H9 (cell line): Measurements from ENCODE around the gene C3. TPM values are rescaled to one million over a fixed set of nuclear protein-coding genes. Genes with fewer than 3 reads are reported as not detected.

Experiments
- DNase-seq: peaks from one replicate; pipeline ENCODE4 v3.0.0-alpha.2; 2017
- H2AFZ ChIP-seq: one replicate; pipeline ENCODE4 v1.6.1; 2013; ENCODE audit warnings: mild to moderate bottlenecking, low read length, control low read depth, moderate library complexity
- H2AK5ac ChIP-seq: 2 replicates; pipeline ENCODE4 v1.6.1; 2013; ENCODE audit warnings: low read length, control low read depth, mixed read lengths; ENCODE audit not compliant: insufficient read length
- H2BK120ac ChIP-seq: one replicate; pipeline ENCODE4 v1.6.1; 2013; ENCODE audit warnings: low read depth, mild to moderate bottlenecking, low read length, control low read depth, inconsistent platforms; ENCODE audit not compliant: poor library complexity, severe bottlenecking
- H2BK12ac ChIP-seq: 2 replicates; pipeline ENCODE4 v1.6.1; 2013; ENCODE audit warnings: low read length, control low read depth, mixed read lengths, low read depth; ENCODE audit not compliant: insufficient read length
- H2BK15ac ChIP-seq: 2 replicates; pipeline ENCODE4 v1.6.1; 2013; ENCODE audit warnings: low read depth, low read length, control low read depth
- H2BK20ac ChIP-seq: one replicate; pipeline ENCODE4 v1.6.1; 2013; ENCODE audit warnings: low read depth, mild to moderate bottlenecking, low read length, control low read depth, inconsistent platforms; ENCODE audit not compliant: poor library complexity, severe bottlenecking
- H2BK5ac ChIP-seq: 2 replicates; pipeline ENCODE4 v1.6.1; 2013; ENCODE audit warnings: low read length, control low read depth, mixed read lengths; ENCODE audit not compliant: insufficient read length
- H3K14ac ChIP-seq: 2 replicates; pipeline ENCODE4 v1.6.1; 2013; ENCODE audit warnings: low read length, control low read depth; ENCODE audit not compliant: insufficient read depth
- H3K18ac ChIP-seq: 2 replicates; pipeline ENCODE4 v1.6.1; 2013; ENCODE audit warnings: low read depth, mild to moderate bottlenecking, mixed read lengths, low read length, control low read depth; ENCODE audit not compliant: insufficient read length
- H3K23ac ChIP-seq: 2 replicates; pipeline ENCODE4 v1.6.1; 2013; ENCODE audit warnings: low read length, control low read depth, mixed read lengths, low read depth; ENCODE audit not compliant: insufficient read length
- H3K23me2 ChIP-seq: 2 replicates; pipeline ENCODE4 v1.6.1; 2013; ENCODE audit warnings: low read depth, mild to moderate bottlenecking, mixed read lengths, low read length, control low read depth; ENCODE audit not compliant: insufficient read length, poor library complexity, severe bottlenecking
- H3K27ac ChIP-seq: 2 replicates; pipeline ENCODE4 v1.5.1; 2013; ENCODE audit warnings: low read length, control low read depth, mixed read lengths, low read depth; ENCODE audit not compliant: insufficient read length
- H3K27me3 ChIP-seq: 2 replicates; pipeline ENCODE4 v1.6.1; 2013; ENCODE audit warnings: low read length, control low read depth, inconsistent platforms; ENCODE audit not compliant: insufficient read depth
- H3K4ac ChIP-seq: 2 replicates; pipeline ENCODE4 v1.6.1; 2013; ENCODE audit warnings: low read depth, mild to moderate bottlenecking, control low read depth, inconsistent platforms, low read length, moderate library complexity
- H3K4me1 ChIP-seq: 2 replicates; pipeline ENCODE4 v1.6.1; 2013; ENCODE audit warnings: low read length, control low read depth, inconsistent platforms; ENCODE audit not compliant: insufficient read depth
- H3K4me2 ChIP-seq: 2 replicates; pipeline ENCODE4 v1.6.1; 2013; ENCODE audit warnings: low read length, control low read depth, mixed read lengths; ENCODE audit not compliant: insufficient read length, insufficient read depth
- H3K56ac ChIP-seq: 2 replicates; pipeline ENCODE4 v1.6.1; 2013; ENCODE audit warnings: low read depth, mild to moderate bottlenecking, mixed read lengths, low read length, control low read depth; ENCODE audit not compliant: insufficient read length
- H3K79me1 ChIP-seq: 2 replicates; pipeline ENCODE4 v1.6.1; 2013; ENCODE audit warnings: low read depth, mild to moderate bottlenecking, moderate library complexity, low read length, control low read depth, inconsistent platforms; ENCODE audit not compliant: insufficient read depth, poor library complexity, severe bottlenecking
- H3K79me2 ChIP-seq: 2 replicates; pipeline ENCODE4 v1.6.1; 2013; ENCODE audit warnings: low read length, control low read depth, inconsistent platforms; ENCODE audit not compliant: insufficient read depth
- H3K9ac ChIP-seq: 2 replicates; pipeline ENCODE4 v1.6.1; 2013; ENCODE audit warnings: low read length, control low read depth, mixed read lengths; ENCODE audit not compliant: insufficient read length; ENCODE audit errors: extremely low read depth
- H3K9me3 ChIP-seq: one replicate; pipeline ENCODE4 v1.6.1; 2013; ENCODE audit warnings: low read depth, low read length, inconsistent platforms; ENCODE audit not compliant: control insufficient read depth
- H3T11ph ChIP-seq: one replicate; pipeline ENCODE4 v1.6.1; 2013; ENCODE audit warnings: mild to moderate bottlenecking, low read length, control low read depth, inconsistent platforms
- H4K20me1 ChIP-seq: one replicate; pipeline ENCODE4 v1.6.1; 2013; ENCODE audit not compliant: control insufficient read depth, insufficient read length, insufficient read depth
- H4K5ac ChIP-seq: 2 replicates; pipeline ENCODE4 v1.6.1; 2013; ENCODE audit warnings: low read depth, mild to moderate bottlenecking, mixed read lengths, low read length, control low read depth; ENCODE audit not compliant: insufficient read length
- H4K8ac ChIP-seq: replicated peaks from 2 replicates; pipeline ENCODE4 v1.6.1; 2013; ENCODE audit warnings: low read length, control low read depth, mixed read lengths, low read depth; ENCODE audit not compliant: insufficient read length
- H4K91ac ChIP-seq: 2 replicates; pipeline ENCODE4 v1.6.1; 2013; ENCODE audit warnings: low read depth, mild to moderate bottlenecking, moderate library complexity, mixed read lengths, low read length, control low read depth; ENCODE audit not compliant: insufficient read length
- H3K27ac Mint-ChIP-seq, 3 experiments: 2 replicates in 2 of 3; 3 replicates in 1 of 3; pipeline ENCODE4 v1.8.0; 2020 to 2021; ENCODE audit warnings: mixed read lengths in 3 of 3, mild to moderate bottlenecking in 1 of 3, moderate library complexity in 1 of 3
- H3K27me3 Mint-ChIP-seq: 2 replicates; pipeline ENCODE4 v1.8.0; 2021; ENCODE audit warnings: low read depth, mild to moderate bottlenecking, moderate library complexity, mixed read lengths
- H3K36me3 Mint-ChIP-seq, 3 experiments: 2 replicates in 2 of 3; 3 replicates in 1 of 3; pipeline ENCODE4 v1.8.0; 2020 to 2021; ENCODE audit warnings: low read depth in 3 of 3, mixed read lengths in 3 of 3; ENCODE audit not compliant: insufficient read depth in 1 of 3
- H3K4me1 Mint-ChIP-seq, 2 experiments: 2 replicates each; pipeline ENCODE4 v1.8.0; 2020; ENCODE audit warnings: mixed read lengths in 2 of 2
- H3K4me3 Mint-ChIP-seq, 2 experiments: 2 replicates in 1 of 2; 3 replicates in 1 of 2; pipeline ENCODE4 v1.8.0; 2020 to 2021; ENCODE audit warnings: mild to moderate bottlenecking in 2 of 2, mixed read lengths in 2 of 2, moderate library complexity in 1 of 2
- H3K9me3 Mint-ChIP-seq, 2 experiments: 2 replicates in 1 of 2; 3 replicates in 1 of 2; pipeline ENCODE4 v1.8.0; 2020; ENCODE audit warnings: mild to moderate bottlenecking in 2 of 2, mixed read lengths in 2 of 2, moderate library complexity in 1 of 2
- CTCF ChIP-seq: fragments of 200-600 bp; sonication (generic); conservative IDR thresholded peaks from 3 replicates; pipeline ENCODE4 v1.8.0; 2021; ENCODE audit warnings: antibody characterized with exemption, mild to moderate bottlenecking
- WGBS: extraction: QIAGEN DNeasy Blood & Tissue Kit; methylation state at CpG from one replicate; pipeline ENCODE4 v1.1.7; 2013; ENCODE audit warnings: missing lambda C conversion rate, low lambda C conversion rate, mixed read lengths; ENCODE audit not compliant: insufficient read length; ENCODE audit errors: extremely low coverage; 5-methylcytosine and 5-hydroxymethylcytosine counted together
- total RNA-seq: library from RNA; stranded (reverse); gene quantifications from 2 replicates; pipeline ENCODE4 v1.2.1, GENCODE V29; 2021

The C3 gene
- total RNA-seq, 1 experiment from 2014 or later: 5.9 TPM

GRCh38 chr19:6714749-6715555 is 5.5 kb downstream of the C3 start:
- Mint-ChIP-seq H3K4me3 (no peak overlapping the region), H3K27ac (no peak overlapping the region), H3K9me3 (peaks cover 7 to 11% of the 10 kb centered on the region in 2 experiments), H3K36me3 (peaks cover 0 to 4% (median 3%) of the 10 kb centered on the region in 3 experiments; a peak in 3 of 7 replicates), H3K4me1 (peaks cover 12 to 37% of the 10 kb centered on the region in 2 experiments), H3K27me3 (peaks cover 39% of the 10 kb centered on the region)
- H3K23ac ChIP-seq: no peak overlapping the region
- no peak overlapping the region for H4K91ac ChIP-seq
- H2BK120ac ChIP-seq: no peak overlapping the region
- H3K4me1 ChIP-seq: no peaks in the 10 kb centered on the region; the same call in 1 of the 2 replicates
- no peak overlapping the region for H4K5ac ChIP-seq
- H4K20me1 ChIP-seq: no peaks in the 10 kb centered on the region
- no peaks in the 10 kb centered on the region for H3K79me2 ChIP-seq
- no peak overlapping the region for H2AFZ ChIP-seq
- H3K4ac ChIP-seq: no peak overlapping the region
- no peaks in the 10 kb centered on the region for H3K9me3 ChIP-seq
- H2BK20ac ChIP-seq: no peak overlapping the region
- H3K18ac ChIP-seq: no peak overlapping the region
- H2AK5ac ChIP-seq: no peak overlapping the region
- no CpG with 5 or more reads among the region's 11 CpGs for whole genome bisulfite sequencing
- no peak overlapping the region for H2BK12ac ChIP-seq
- no peak overlapping the region for H3K9ac ChIP-seq
- no peak for DNase-seq
- H3K56ac ChIP-seq: no peak overlapping the region
- H2BK15ac ChIP-seq: no peak overlapping the region
- H4K8ac ChIP-seq: no peak overlapping the region
- H3K4me2 ChIP-seq: no peak overlapping the region
- no peak for TF ChIP-seq CTCF
- no peak overlapping the region for H3T11ph ChIP-seq
- H3K27ac ChIP-seq: no peak overlapping the region
- no peak overlapping the region for H3K14ac ChIP-seq
- H3K23me2 ChIP-seq: no peaks in the 10 kb centered on the region
- H3K27me3 ChIP-seq: no peaks in the 10 kb centered on the region; the same call in 1 of the 2 replicates
- H3K79me1 ChIP-seq: no peaks in the 10 kb centered on the region
- H2BK5ac ChIP-seq: no peak overlapping the region
